Suprapubic skin (tissue), 3 donors: ENCODE measurements around the gene RNF31.

Experiments used
- EP300 ChIP-seq: sonication (generic); formaldehyde crosslinking; IDR thresholded peaks from one replicate; pipeline ENCODE4 v1.6.1; 2017; ENCODE audit warnings: antibody characterized with exemption
- POLR2A ChIP-seq, 2 donors: fragments of 450-650 bp; IDR thresholded peaks; one replicate each; pipeline ENCODE4 v1.6.1; 2017; ENCODE audit warnings: antibody characterized with exemption in 2 of 2, mild to moderate bottlenecking in 2 of 2, moderate library complexity in 2 of 2
- TF ChIP-seq, protein P1 (sequence below), 2 donors: fragments of 200-600 bp in 1 of 2; fragments of 450-650 bp in 1 of 2; sonication (generic) in 1 of 2; IDR thresholded peaks; one replicate each; pipeline ENCODE4 v1.5.1; 2016 to 2019; ENCODE audit warnings: antibody characterized with exemption in 2 of 2, mild to moderate bottlenecking in 1 of 2, moderate library complexity in 1 of 2

DNA sequence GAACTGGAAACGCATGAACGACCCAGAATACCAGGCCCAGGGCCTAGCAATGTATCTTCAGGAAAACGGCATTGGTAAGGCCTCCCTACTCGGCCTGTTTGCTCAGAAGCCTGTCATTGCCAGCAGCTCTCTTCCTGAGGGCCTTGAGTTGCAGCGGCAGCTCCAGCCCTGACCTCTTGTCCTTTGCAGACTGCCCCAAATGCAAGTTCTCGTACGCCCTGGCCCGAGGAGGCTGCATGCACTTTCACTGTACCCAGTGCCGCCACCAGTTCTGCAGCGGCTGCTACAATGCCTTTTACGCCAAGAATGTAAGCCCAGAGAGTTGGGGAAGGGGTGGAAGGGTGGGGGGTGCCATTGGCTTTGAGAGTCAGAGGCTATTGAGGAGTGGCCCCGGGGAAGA is 10.0 kb downstream of the RNF31 start:
- TF ChIP-seq, protein P1, sequence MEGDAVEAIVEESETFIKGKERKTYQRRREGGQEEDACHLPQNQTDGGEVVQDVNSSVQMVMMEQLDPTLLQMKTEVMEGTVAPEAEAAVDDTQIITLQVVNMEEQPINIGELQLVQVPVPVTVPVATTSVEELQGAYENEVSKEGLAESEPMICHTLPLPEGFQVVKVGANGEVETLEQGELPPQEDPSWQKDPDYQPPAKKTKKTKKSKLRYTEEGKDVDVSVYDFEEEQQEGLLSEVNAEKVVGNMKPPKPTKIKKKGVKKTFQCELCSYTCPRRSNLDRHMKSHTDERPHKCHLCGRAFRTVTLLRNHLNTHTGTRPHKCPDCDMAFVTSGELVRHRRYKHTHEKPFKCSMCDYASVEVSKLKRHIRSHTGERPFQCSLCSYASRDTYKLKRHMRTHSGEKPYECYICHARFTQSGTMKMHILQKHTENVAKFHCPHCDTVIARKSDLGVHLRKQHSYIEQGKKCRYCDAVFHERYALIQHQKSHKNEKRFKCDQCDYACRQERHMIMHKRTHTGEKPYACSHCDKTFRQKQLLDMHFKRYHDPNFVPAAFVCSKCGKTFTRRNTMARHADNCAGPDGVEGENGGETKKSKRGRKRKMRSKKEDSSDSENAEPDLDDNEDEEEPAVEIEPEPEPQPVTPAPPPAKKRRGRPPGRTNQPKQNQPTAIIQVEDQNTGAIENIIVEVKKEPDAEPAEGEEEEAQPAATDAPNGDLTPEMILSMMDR (IDR thresholded peaks at IDR 0.05) = no peak
- TF ChIP-seq EP300 (no peak), POLR2A (IDR thresholded peaks at IDR 0.05) (no peak)
